Measurements from ENCODE around the gene MAS1L.

DNA sequence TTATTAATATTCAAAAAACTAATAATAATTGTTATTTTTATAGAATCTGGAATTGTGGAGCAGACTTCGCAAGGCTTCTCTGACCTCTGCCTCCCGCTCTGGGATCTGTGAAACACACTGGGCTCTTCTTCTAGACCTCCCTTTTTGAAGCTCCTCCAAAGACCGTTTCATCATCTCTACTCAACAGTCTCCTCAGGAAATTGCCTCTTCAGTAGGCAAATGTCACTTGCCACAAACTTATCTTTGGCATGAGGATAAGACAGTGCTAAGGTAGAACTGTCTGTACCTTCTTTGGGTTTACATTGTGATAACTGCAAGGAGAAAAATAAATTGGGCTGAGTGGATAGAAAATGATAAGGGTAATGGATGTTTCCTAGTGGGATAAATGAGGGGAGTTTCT, 2.3 kb upstream of the MAS1L start:
- TF ChIP-seq, protein P1, sequence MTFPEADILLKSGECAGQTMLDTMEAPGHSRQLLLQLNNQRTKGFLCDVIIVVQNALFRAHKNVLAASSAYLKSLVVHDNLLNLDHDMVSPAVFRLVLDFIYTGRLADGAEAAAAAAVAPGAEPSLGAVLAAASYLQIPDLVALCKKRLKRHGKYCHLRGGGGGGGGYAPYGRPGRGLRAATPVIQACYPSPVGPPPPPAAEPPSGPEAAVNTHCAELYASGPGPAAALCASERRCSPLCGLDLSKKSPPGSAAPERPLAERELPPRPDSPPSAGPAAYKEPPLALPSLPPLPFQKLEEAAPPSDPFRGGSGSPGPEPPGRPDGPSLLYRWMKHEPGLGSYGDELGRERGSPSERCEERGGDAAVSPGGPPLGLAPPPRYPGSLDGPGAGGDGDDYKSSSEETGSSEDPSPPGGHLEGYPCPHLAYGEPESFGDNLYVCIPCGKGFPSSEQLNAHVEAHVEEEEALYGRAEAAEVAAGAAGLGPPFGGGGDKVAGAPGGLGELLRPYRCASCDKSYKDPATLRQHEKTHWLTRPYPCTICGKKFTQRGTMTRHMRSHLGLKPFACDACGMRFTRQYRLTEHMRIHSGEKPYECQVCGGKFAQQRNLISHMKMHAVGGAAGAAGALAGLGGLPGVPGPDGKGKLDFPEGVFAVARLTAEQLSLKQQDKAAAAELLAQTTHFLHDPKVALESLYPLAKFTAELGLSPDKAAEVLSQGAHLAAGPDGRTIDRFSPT (tag by site-specific recombination; IDR thresholded peaks at IDR 0.05), result no peak
- TF ChIP-seq, protein P2, sequence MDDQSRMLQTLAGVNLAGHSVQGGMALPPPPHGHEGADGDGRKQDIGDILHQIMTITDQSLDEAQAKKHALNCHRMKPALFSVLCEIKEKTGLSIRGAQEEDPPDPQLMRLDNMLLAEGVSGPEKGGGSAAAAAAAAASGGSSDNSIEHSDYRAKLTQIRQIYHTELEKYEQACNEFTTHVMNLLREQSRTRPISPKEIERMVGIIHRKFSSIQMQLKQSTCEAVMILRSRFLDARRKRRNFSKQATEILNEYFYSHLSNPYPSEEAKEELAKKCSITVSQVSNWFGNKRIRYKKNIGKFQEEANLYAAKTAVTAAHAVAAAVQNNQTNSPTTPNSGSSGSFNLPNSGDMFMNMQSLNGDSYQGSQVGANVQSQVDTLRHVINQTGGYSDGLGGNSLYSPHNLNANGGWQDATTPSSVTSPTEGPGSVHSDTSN (CRISPR knock-in tag; IDR thresholded peaks at IDR 0.05), result no peak
- TF ChIP-seq TCF7L2 (IDR thresholded peaks at IDR 0.05; ENCODE audit: borderline replicate concordance, low read depth, low read length) (no peak), ZNF114 (tag by site-specific recombination; IDR thresholded peaks at IDR 0.05) (no peak), ZNF621 (tag by site-specific recombination; IDR thresholded peaks at IDR 0.05) (no peak)
- TF ChIP-seq, protein P3, sequence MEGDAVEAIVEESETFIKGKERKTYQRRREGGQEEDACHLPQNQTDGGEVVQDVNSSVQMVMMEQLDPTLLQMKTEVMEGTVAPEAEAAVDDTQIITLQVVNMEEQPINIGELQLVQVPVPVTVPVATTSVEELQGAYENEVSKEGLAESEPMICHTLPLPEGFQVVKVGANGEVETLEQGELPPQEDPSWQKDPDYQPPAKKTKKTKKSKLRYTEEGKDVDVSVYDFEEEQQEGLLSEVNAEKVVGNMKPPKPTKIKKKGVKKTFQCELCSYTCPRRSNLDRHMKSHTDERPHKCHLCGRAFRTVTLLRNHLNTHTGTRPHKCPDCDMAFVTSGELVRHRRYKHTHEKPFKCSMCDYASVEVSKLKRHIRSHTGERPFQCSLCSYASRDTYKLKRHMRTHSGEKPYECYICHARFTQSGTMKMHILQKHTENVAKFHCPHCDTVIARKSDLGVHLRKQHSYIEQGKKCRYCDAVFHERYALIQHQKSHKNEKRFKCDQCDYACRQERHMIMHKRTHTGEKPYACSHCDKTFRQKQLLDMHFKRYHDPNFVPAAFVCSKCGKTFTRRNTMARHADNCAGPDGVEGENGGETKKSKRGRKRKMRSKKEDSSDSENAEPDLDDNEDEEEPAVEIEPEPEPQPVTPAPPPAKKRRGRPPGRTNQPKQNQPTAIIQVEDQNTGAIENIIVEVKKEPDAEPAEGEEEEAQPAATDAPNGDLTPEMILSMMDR (tag by site-specific recombination; IDR thresholded peaks at IDR 0.05), result no peak
